Loucy (cell line): ENCODE measurements around the gene KCNA5.

Experiments used
- EZH2phosphoT487 ChIP-seq: fragments of 200-600 bp; IDR thresholded peaks from 2 replicates; pipeline ENCODE4 v1.6.1; 2018; ENCODE audit warnings: antibody characterized with exemption, mild to moderate bottlenecking, moderate library complexity, borderline replicate concordance
- TF ChIP-seq, protein P1 (sequence below): fragments of 200-600 bp; sonication (generic); conservative IDR thresholded peaks from 2 replicates; pipeline ENCODE4 v1.5.1; 2014; ENCODE audit warnings: mild to moderate bottlenecking, antibody characterized with exemption, low read length

DNA sequence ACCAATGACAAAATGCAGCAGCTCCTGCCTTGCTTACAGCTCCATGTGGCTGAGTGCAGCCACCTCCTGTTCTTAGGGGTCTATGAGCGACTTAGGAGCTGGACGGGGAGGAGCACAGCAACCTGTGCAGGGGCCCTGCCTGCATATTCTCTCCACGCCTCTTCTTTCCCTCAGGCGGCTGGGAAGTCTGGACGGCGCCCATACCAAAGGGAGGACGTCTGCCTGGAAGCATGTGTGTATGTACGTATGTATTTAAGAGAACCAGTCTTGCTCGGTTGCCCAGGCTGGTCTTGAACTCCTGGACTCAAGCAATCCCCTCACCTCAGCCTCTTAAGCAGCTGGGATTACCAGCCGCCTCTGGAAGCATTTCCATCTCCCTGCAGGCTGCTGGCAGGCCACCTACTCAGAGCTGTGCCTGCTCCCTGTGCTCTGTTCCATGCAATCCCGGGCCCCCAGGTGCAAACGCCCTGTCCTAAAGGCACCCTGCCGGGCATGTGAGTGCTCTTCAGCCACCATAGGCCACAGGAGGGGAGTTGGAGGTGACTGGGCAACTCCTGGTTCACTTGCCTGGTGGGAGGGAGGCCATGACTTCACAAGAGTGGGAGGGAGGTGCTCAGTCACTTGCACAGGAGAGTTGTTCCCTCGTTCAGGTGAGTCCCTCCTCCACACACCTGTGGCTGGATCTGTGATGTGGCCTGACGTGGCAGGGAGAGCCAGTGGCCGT, 44.3 kb downstream of the KCNA5 start:
- TF ChIP-seq, protein P1, sequence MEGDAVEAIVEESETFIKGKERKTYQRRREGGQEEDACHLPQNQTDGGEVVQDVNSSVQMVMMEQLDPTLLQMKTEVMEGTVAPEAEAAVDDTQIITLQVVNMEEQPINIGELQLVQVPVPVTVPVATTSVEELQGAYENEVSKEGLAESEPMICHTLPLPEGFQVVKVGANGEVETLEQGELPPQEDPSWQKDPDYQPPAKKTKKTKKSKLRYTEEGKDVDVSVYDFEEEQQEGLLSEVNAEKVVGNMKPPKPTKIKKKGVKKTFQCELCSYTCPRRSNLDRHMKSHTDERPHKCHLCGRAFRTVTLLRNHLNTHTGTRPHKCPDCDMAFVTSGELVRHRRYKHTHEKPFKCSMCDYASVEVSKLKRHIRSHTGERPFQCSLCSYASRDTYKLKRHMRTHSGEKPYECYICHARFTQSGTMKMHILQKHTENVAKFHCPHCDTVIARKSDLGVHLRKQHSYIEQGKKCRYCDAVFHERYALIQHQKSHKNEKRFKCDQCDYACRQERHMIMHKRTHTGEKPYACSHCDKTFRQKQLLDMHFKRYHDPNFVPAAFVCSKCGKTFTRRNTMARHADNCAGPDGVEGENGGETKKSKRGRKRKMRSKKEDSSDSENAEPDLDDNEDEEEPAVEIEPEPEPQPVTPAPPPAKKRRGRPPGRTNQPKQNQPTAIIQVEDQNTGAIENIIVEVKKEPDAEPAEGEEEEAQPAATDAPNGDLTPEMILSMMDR: no peak
- TF ChIP-seq EZH2phosphoT487: no peak
